Measurements from ENCODE around the gene ALDH3A2. TPM values are rescaled to one million over a fixed set of nuclear protein-coding genes. Genes with fewer than 3 reads are reported as not detected.

ALDH3A2 gene
- total and polyA plus RNA-seq, 2 of the 8 experiments (the other 6 are each of a cell fraction or from before 2014, with no cell fraction given): 20.6 to 72.9 TPM

DNA sequence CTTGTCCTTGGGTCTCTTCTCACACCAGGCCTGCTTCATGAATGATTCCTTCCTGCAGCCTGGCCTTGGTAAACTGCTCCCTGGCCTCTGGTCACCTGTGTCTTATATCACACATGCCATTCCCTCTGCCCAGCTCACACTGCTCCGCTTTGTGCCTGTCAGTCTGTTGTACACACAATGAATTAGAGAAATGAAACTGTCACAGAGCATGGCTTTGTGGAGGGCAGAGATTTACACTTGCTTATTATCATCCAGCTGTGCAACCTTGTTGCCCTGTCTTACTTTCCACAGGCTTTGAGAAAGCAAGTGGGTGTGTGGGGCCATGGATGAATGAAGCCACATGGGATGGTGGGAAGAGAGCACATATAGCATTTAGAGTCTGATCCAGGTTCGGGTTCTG, 22.4 kb downstream of the ALDH3A2 start (continued):
- no peak for TF ChIP-seq JUN (IDR thresholded peaks at IDR 0.05; ENCODE audit: low read depth, low read length)
- TF ChIP-seq, protein P1, sequence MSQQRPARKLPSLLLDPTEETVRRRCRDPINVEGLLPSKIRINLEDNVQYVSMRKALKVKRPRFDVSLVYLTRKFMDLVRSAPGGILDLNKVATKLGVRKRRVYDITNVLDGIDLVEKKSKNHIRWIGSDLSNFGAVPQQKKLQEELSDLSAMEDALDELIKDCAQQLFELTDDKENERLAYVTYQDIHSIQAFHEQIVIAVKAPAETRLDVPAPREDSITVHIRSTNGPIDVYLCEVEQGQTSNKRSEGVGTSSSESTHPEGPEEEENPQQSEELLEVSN (IDR thresholded peaks at IDR 0.05): no peak

Measured in H1 (cell line).